Glomerular endothelial cell (primary cell): ENCODE measurements around the gene DGKB. TPM values are rescaled to one million over a fixed set of nuclear protein-coding genes. Genes with fewer than 3 reads are reported as not detected.

ENCODE experiments used
- DNase-seq: peaks from one replicate; pipeline ENCODE4 v3.0.0-alpha.2; 2011; ENCODE audit warnings: low read depth, low spot score; ENCODE audit errors: extremely low read depth
- total RNA-seq: library from RNA; depleted of rRNA; stranded (reverse); fragments of >200 nt; gene quantifications from 2 replicates; pipeline ENCODE4 v1.2.3, GENCODE V29; 2015

DGKB gene
- total RNA-seq, 1 donor from 2014 or later = 0.29 TPM

DNA sequence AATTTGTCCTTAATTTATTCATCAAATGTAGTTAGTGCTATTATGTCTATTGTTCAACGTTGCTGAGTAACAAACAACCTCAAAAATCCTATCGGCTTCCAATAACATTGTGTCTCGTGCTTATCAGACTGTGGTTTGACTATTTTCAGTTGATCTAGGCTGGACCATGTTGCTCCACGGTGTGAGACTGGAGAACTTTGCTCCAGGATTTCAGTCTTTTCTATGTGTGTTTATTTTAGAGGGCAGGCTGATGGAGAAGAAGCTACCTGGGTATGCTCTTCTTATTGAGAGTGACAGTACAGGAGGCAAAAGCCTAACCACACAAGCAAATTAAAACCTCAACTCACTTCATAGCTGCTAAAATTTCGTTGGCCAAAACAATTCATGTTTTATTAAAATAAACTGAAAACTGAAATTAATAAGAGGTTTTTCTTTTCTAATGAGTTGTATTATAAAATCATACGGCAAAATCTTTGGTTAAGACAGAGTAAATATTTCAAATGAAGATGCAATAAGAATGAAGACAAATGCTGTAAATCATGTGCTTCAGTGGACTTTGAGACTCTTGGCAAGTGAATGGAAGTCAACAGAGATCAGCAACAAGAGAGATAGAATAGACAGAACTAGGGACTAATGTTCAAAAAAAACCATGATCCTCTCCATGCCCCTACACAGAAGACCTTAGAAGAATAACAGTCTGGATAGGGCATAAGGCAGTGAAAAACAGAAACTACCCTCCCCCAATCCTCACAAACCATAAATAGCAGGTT lies 495.1 kb downstream of the DGKB start:
- no peak for DNase-seq

DNA sequence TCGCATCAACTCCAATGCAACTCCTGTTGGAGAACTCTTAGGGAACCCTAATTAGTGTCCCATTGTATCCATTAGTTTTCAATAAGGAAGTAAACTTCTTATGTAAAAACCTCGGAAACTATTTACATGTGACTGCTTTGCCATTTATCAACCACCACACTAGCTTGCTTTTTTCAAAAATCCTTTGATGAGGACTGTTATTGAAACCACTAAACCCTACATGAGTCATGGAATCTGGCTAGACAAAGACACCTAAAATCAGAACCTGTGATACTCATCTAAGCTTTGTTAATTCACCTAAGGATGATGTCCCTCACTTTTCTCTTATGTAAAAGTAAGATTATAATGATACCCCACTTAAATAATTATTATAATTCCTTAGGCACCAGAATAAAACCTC lies 499.0 kb downstream of the DGKB start:
- no peak for DNase-seq

DNA sequence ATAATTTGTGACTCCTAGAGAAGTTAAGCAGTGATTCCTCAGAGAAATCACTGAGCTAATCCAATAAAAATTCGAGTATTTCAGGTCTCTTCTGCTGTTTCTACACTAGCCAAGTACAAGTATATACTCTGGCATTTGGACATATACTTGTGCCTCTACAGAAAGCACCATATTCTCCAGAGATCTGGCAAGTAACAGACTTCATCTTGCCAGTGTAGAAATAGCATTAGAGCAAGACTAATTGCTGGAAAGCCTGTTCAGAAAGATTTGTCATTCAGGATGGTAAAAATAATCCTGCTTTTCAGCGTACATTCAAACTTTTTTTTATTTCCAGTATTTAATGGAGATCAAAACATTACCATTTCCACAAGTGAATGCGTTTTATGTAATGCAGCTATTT lies 502.3 kb downstream of the DGKB start:
- no peak for DNase-seq

DNA sequence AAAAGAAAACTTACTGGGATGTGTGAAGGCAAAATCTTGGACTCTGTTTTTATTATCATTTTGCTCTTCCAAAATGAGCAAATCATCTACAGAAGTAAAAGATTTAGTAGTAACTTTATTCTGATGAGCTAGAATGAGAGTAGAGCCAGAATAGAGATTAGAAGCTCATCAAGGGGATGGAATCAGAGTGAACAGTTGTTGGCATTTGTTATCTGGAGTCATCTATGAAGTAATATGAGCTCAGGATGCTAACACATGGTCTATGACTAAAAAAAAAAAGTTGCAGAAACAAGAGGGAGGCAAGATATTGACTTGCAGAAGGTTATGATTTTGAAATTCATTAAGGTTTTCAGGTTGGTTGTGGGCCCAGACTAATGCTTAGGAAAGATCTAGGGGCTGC lies 504.0 kb downstream of the DGKB start:
- DNase-seq = no peak

DNA sequence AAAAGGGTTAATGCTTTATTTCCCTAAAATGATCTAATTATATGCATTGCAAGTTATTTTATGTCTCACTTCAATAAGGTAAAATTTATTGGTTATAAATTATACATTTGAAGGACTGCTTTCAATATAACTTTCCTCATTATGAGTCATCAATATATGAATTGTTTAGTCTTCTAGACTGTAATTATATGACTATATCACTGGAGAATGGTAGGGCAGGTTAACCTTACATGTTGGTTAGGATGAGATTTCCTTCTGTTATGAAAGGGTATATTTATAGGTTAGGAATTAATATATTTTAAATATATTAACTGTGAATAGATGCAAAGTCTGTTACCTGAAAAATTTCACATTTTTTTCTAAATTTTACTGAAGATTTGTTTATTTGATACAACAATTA lies 506.7 kb downstream of the DGKB start:
- DNase-seq = no peak

DNA sequence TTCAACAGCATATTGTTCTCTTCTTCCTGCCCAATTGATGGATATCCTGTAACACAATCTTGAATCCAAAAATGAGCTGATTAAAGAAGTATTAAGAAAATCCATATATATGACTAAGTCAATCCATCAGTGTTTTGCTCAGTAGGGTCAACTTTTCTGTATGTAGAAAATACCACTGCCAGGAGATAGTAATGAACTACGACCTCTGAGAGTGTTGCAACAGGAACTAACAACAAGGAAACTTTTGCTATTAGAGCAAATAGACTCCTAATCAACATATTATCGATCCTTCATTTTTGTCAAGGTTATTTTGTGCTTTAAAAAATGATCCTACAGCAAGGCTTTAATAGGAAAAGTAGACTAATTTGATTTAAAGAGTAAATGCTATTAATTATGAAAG lies 507.8 kb downstream of the DGKB start:
- DNase-seq = no peak

DNA sequence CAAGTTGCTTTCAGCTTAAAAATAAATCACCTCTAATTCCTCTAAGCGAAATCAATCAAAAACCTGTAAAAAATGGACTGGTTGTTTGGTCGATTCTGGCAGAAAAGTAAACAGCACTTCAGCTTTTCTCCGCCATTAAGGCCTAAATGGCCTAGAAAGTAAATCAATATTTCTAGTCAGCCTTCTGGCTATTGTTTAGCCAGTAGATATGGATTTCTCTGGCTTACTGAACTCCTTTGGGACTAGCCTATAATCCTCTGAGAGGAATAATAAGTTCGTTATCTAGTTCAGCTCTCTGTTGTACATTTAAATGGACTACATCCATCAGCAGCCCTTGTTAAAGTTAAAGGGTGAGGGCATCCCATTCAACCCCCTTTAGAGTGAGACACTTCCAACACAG lies 513.0 kb downstream of the DGKB start:
- DNase-seq = no peak

DNA sequence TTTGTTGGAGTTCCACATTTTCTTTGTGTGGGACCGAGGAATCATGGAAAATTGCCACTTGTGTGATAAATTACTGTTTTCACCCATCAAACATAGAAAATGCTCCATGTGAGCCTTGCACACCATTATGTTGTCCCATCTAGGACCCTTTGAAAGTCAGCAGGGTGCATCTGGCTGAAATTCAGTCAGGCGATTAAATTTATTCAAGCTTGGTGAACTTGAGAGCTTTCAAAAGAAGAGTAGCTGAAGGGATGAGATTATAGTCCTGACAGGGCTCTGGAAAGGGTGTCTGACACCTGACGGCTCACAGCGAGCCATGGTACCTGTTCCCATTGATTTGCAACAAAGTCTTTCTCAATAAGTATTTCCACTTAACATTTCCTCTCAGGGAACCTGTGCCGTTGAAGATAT lies 513.4 kb downstream of the DGKB start:
- no peak for DNase-seq

DNA sequence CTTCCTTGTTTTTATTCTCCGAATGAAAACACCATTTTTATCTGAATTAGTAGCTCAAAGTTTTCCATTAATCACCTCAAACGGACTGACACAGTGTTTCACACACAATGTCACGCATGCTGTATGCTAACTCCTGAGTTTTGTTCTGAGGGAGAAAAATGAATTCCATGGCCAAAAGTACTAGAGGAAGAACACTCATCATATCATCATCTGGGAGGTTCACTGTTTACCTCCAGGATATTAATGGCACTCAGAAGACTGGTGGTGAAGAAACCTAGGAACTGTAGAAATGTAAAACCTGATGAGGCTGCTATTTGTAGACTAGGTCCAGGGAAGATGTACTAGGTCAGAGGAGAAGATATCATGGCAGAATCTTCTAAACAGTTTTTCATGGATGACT lies 517.5 kb downstream of the DGKB start:
- DNase-seq = no peak

DNA sequence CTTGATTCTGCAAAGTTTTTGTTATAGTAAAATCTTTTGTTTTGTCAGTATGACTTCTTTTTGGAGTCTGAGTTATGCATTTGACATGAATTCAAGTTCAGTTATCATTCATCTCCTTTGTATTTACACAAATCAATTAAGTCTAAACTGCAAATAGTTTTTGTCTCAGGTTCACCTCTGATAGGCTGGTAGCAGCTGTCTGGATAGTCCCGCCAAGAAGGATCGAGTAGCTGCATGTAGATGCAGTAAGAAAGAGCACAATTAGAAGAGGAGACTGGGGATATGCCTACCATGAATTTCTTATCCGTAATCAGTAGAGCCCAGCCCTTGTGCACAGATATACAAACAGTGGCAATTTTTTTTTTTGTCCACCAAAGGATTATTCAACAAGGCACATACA lies 520.6 kb downstream of the DGKB start:
- no peak for DNase-seq

DNA sequence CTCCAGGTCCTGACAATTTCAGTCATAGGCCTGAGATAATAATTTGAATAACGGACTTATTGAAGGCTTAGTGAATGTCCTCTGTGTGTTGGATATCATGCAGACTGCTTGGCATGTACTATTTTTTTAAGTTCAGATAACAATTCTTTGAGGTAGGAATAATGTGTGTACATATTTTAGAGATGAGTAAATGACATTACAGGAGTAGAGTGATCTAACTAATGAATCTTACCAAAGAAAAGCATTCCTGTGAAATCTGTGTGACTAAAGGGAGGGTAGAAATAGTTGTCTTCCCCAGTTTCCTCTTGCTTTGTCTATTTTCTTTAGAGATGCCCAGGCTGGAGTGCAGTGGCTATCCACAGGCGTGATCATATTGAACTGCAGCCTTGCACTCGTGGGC lies 521.2 kb downstream of the DGKB start:
- no peak for DNase-seq

DNA sequence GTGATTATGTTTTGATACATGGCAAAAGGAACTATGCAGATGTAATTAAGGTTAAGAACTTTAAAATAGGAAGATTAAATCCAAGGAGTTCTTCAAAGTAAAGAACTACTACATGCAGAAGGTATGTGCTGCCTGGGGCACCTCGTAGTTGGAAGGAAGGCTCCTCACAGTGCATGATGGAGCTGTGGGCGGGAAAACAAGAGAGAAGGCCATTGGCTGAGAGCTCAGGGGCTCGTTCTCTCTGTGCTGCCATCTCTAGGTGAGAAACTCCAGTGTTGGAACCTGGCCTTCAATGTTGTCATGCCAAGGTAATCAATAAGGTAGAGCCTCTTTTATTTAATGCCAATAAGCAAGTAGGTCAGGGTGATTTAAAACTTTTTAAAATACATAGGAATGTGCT lies 521.7 kb downstream of the DGKB start:
- no peak for DNase-seq

DNA sequence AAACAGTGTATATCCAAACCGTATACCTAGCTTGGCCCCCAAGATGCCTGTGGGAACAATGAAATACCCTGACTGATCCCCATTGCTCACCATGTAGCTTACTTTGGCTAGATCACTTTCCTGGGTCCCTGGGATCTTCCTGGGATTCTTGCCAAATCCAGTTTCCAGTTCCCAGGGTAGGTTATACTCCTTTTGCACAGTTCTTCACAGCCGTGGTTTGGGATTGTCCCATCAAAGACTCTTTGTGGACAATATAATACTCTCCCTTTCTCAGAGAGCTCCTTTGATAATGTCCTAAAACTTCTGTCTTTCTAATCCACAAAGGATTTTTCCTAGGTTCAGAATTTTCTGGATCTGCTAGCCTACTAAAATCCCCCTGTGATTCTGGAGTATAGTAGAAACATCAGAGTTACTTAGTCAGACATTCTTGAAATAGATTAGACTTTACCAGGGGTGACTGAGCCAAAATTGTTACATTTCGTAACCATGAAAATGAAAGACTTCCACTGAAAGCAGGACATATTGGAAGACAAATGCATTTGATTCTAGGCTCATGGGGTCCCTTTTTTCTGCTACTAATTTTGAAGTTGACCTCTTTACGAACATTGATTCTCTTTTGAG lies 524.8 kb downstream of the DGKB start:
- DNase-seq = no peak

DNA sequence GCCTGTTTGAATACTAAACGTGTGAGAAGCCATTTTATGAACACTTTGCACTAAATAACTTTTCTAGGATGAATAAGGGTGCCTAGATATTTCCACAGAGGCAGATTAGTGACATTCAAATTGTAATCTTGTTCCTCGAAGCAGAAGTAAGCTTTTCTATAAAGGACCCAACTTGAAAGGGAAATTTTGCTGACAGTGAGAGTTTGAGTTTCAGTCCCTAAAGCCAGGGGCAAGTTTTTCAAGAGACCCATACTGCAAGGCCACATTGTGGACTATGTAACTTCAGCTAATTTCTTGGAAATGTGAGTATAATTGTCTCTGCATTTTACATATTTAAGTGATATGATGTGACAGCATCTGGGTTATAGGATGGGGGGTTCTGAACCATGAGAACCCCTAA lies 525.8 kb downstream of the DGKB start:
- DNase-seq = no peak

DNA sequence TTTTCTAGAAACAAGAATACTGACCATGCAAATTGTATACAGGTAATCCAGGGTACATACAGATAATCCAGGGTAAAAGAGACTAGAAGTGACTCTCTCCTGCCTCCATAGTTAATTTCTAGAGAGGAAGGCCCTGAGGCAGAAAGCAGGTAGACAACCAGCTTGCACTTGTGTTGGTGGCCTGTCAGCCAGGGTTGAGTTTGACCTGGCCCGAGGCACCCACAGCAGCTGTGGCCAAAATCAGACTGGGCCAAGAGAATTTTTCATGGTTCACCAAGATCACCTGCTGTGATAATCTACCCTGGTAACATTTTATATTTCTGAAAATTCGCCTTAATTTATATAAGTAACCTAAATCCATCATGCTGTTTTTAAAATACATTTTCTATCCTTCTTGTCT lies 526.6 kb downstream of the DGKB start:
- no peak for DNase-seq

DNA sequence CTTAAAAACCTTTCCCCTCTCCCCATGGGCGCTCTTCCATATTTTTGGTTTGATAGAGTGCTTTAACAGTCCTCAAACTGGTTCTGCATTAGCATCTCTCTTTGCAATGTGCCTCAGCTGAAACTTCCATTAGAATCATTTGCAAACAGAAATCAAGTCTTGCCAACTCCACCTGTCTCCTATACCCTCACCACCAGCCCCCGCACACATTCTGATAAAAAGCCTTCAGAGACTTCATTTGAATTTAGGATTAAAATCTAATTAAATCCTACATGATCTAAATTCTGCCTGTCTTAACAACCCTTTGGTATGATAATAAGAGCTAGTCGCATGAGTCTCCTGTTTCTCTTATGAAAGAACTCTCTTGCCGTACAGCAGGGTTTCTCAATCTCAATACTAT lies 528.2 kb downstream of the DGKB start:
- DNase-seq = no peak

DNA sequence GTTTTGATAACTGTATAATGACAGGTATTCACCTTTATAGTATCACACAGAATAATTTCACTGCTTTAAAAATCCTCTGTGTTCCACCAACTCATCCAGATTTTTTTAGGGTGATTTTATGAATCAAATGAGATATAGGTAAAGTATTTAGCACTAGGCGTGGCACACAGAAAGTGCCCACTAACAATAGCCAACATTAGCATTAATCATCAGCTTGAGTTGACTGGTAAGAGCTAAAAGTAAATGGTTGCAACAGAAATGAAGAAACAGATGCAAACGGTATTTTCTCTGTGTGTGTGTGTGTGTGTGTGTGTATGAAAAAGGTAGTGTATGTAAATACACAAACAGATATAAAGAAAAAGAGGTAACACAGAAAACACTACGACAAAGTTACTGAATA lies 534.3 kb downstream of the DGKB start:
- DNase-seq = no peak

DNA sequence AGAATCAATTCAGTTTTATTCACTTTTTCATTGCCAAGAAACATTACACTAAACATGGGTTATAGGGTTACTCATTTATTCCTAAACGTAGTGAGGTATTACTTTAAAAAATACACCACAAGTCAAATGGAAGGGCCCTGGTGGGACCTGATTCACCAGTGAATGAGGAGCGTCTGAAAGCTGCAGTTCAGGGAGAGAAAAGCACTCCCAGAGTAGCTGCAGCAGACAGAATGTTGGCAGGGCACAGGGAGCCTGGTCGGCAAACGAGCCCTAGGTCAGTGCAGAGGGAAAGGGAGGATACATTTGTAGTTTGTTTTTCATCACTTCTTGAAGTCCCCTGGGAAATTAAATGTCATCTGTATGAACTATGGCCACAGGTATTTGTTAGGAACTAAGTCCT lies 551.4 kb downstream of the DGKB start:
- DNase-seq = no peak

DNA sequence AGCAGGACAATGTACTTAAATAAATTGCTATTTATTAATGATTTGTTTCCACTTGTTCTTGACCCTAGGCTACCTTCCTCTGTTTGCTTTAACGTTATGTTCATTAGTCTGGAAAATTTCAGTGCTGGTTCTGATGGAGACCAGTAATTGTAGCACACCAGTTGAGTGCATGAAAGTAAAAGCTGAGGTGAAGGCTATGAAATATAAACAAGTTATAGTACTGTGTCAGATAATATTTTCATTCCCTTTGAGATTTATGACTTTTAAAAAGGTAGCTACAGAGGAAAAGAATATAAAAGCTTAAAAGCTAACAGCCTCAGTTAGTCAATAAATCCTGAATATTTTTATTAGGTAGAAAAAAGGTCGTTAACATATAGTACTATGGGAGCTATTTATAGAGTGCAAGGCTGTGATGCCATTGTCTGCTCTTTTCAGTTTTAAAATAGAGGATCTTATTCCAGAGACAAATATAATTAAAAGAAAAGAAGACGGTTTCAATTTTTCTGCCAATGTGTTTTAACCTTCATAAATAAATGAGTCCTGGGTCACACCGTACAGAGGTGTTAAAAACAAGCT lies 561.3 kb downstream of the DGKB start:
- DNase-seq = no peak

DNA sequence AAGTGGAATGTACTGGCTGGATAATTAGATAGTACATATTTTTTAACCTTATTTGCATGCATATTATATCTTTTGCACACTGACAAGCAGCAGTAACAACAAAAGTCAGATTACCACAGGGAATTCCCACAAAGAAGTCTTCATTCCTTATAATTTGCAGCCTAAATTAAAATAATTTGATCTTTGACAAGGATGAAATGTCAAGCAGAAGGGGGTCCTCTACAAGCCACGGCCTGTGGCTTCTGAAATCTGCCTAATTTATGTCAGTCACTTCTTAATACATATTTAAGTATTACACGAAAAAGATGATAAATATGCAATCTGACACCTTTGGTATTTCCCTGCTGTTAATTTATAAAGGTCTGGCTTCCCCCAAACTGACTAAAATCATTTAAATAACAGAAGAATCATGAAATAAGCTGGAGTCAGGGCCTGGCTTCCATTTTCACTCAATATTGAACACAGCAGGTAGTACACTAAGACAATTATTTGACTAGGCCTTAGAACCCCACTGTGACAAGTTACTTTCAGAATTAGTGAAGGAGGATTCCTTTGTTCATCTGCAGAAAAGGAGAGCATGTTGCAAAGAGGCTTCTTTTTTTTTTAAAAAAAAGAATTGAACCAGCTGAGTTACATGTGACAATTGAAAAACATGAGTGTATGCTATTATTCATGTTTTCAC lies 562.0 kb downstream of the DGKB start:
- no peak for DNase-seq

DNA sequence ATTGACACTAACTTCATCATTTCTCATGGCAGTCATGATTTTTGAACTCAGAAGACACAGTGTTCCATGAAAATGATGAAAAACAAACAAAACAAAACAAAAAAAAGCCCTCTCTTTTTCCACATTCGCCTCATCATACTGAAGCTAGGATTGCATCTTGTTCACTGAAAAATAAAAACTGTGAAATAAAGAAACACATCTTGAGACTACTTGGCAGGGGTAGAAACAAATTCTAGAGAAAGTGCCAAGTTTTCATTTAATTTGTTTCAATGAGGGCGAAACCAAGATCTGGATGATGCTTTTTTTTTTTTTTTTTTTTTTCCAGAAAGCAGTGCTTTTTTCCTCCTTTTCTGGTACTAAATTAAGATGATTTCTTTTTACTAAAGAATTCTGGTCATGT lies 562.7 kb downstream of the DGKB start:
- DNase-seq = no peak

DNA sequence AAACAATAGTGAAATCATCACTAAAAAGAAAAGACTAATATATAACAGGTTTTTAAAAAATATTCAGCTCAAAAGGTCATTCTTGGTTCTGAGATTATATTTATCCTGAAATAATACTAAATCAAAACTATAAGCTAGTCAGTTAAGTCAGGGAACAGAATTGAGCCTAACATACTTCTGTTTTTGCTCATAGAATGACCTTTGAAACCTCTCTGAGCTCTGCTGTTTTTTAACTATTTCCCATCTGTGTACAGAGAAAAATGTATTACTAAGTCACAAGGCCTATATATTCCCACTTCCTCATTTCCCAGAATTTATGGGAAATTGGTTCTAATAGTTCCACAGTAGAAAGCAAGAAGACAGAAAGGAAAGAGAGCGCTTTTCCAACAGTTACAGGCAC lies 566.3 kb downstream of the DGKB start:
- no peak for DNase-seq
